Measurements from ENCODE around the gene SRA1. TPM values are rescaled to one million over a fixed set of nuclear protein-coding genes. Genes with fewer than 3 reads are reported as not detected.

Gene SRA1
- total and polyA plus RNA-seq, 2 of the 13 experiments (the other 11 are each of a cell fraction or from before 2014, with no cell fraction given): 14.2 to 32.8 TPM

DNA sequence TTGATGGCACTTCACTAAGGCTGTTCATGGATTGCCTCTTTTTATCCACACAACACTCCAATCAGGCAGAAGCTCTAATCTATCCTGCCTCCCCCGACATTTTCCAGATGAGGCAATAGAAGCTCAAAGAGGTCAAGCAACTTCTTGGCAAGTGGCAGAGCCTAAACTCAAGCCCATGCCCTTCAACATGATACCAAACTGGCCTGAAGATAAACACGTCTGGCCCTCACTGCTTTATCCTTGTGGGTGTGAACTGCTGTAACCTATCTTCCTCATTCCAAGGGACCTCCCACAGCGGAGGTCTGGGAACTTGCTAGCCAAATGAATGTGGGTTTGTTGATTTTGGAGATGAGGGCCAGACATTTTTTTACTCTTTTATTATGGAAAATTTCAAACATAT is 16.9 kb upstream of the SRA1 start:
- no peaks in the 10 kb centered on the region for H3K79me2 ChIP-seq (ENCODE audit: insufficient read depth, low read length)
- peak overlapping the region; percentile 52 for H3K4me2 ChIP-seq (ENCODE audit: low read depth, low read length)
- H3K27me3 ChIP-seq (ENCODE audit: control insufficient read depth in 1 of 2, insufficient read depth in 2 of 2, low read length in 2 of 2): no peaks in the 10 kb centered on the region
- DNase-seq (ENCODE audit: low spot score) (no peak), FAIRE-seq (no peak), ATAC-seq (peak; percentile 18; the same call in 1 of the 3 replicates)
- peaks cover 47% of the 10 kb centered on the region for H3K4me1 ChIP-seq (ENCODE audit: insufficient read depth, low read length)
- no TSS peak for BruUV-seq (replicated peaks)
- in situ Hi-C loops (cut with HindIII; ENCODE audit: extremely low pct_ligation_motif_present, low pct_unique_long_range_greater_than_20kb): no loop called here
- peak overlapping the region; percentile 56 for H2AFZ ChIP-seq (ENCODE audit: low read length)
- H3K9ac ChIP-seq (ENCODE audit: insufficient read depth, low read depth, low read length): no peak overlapping the region
- no peaks in the 10 kb centered on the region for H4K20me1 ChIP-seq (ENCODE audit: insufficient read depth, low read length)
- ChIA-PET CTCF (ENCODE audit: low intra/inter-chr PET ratio, low total read pairs) (interaction anchor here (4.0 kb wide), 1 partner anchor 61 kb away, joined by 11 read pairs; no protein-coding TSS in a partner anchor), POLR2A (no interaction called here)
- H3K9me3 ChIP-seq (ENCODE audit: low read length): no peaks in the 10 kb centered on the region
- H3K36me3 ChIP-seq (replicated peaks in 1 of 2; ENCODE audit: control insufficient read depth in 1 of 2, insufficient read depth in 2 of 2, low read length in 2 of 2): no peaks in the 10 kb centered on the region
- no peak overlapping the region for H3K27ac ChIP-seq (ENCODE audit: extremely low read length, insufficient read depth, low read length)
- TF ChIP-seq ELF1 (CRISPR knock-in tag; IDR thresholded peaks at IDR 0.05) (0 out of 2 replicates have a peak, but pooled peaks have one; percentile 9), TEAD3 (CRISPR knock-in tag; optimal IDR thresholded peaks at IDR 0.05; ENCODE audit: borderline replicate concordance) (peak; percentile 72), NFE2L1 (CRISPR knock-in tag; IDR thresholded peaks at IDR 0.05; ENCODE audit: borderline replicate concordance) (no peak)
- 8% methylated on average over 3 of the region's 3 CpGs for WGBS (ENCODE audit: low lambda C conversion rate)
- intact Hi-C loops (cut with micrococcal nuclease; ENCODE audit: unreplicated experiment): loop anchor here (2.0 kb wide), 1 partner anchor 37 kb away; no protein-coding TSS in a partner anchor
- H3K4me3 ChIP-seq (replicated peaks in 1 of 3; ENCODE audit: insufficient read depth in 1 of 3, low read depth in 2 of 3, low read length in 3 of 3): no peak overlapping the region

DNA sequence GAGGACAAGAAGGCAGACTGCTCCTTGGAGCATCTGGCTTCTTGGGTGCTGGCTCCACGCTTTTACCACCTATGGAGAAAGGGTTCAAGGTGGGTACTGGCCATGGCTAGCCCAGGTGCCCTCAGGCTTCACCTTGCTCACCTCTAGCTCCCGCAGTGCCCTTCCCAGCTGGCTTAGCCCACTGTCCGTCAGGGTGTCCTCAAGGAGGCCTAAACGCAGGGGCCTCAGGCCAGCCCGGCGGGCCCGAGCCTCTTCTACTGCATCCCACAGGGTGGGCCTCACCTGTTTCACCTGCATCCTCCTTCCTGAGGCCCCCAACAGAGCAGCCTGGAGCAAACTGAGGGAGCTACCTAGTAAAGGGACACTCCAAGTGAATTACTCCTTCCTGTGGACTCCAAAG is 16.4 kb upstream of the SRA1 start:
- ChIA-PET CTCF (ENCODE audit: low intra/inter-chr PET ratio, low total read pairs) (interaction anchor here (4.0 kb wide), 1 partner anchor 61 kb away, joined by 11 read pairs; no protein-coding TSS in a partner anchor), POLR2A (no interaction called here)
- 0 out of 2 replicates have a peak, but pooled peaks have one; percentile 16 for TF ChIP-seq ARID4A (CRISPR knock-in tag; IDR thresholded peaks at IDR 0.05; ENCODE audit: borderline replicate concordance)
- no peak for TF ChIP-seq REXO4 (CRISPR knock-in tag; IDR thresholded peaks at IDR 0.05; ENCODE audit: borderline replicate concordance)
- no peak for ATAC-seq
- in situ Hi-C loops (cut with HindIII; ENCODE audit: extremely low pct_ligation_motif_present, low pct_unique_long_range_greater_than_20kb): no loop called here
- Histone ChIP-seq H3K27me3 (ENCODE audit: control insufficient read depth in 1 of 2, insufficient read depth in 2 of 2, low read length in 2 of 2) (no peaks in the 10 kb centered on the region), H3K79me2 (ENCODE audit: insufficient read depth, low read length) (no peaks in the 10 kb centered on the region), H2AFZ (ENCODE audit: low read length) (no peak overlapping the region), H4K20me1 (ENCODE audit: insufficient read depth, low read length) (no peaks in the 10 kb centered on the region), H3K9ac (ENCODE audit: insufficient read depth, low read depth, low read length) (no peak overlapping the region), H3K27ac (ENCODE audit: extremely low read length, insufficient read depth, low read length) (no peak overlapping the region), H3K36me3 (replicated peaks in 1 of 2; ENCODE audit: control insufficient read depth in 1 of 2, insufficient read depth in 2 of 2, low read length in 2 of 2) (no peaks in the 10 kb centered on the region), H3K9me3 (ENCODE audit: low read length) (no peaks in the 10 kb centered on the region), H3K4me3 (replicated peaks in 1 of 3; ENCODE audit: insufficient read depth in 1 of 3, low read depth in 2 of 3, low read length in 3 of 3) (no peak overlapping the region), H3K4me2 (ENCODE audit: low read depth, low read length) (no peak overlapping the region), H3K4me1 (ENCODE audit: insufficient read depth, low read length) (peaks cover 47% of the 10 kb centered on the region)
- 81% methylated on average over 7 of the region's 7 CpGs for WGBS (ENCODE audit: low lambda C conversion rate)
- FAIRE-seq: no peak
- intact Hi-C loops (cut with micrococcal nuclease; ENCODE audit: unreplicated experiment): loop anchor here (2.0 kb wide), 1 partner anchor 37 kb away; no protein-coding TSS in a partner anchor
- BruUV-seq (replicated peaks): no TSS peak
- no peak for DNase-seq (ENCODE audit: low spot score)

Measured in HepG2 (cell line).